T-helper 2 cell treated with Interferon-gamma antibody and Interleukin-4, amounts not matched to agents 5 μg/mL and 100 μg/mL, for 36 hours (primary cell): Measurements from ENCODE around the gene NYNRIN.

ENCODE experiments used
- DNase-seq: peaks from one replicate; pipeline ENCODE4 v3.0.0; 2021; ENCODE audit warnings: low spot score
- H3K27ac Mint-ChIP-seq: one replicate; pipeline ENCODE4 v1.8.0; 2021; ENCODE audit warnings: mild to moderate bottlenecking, mixed read lengths
- H3K27me3 Mint-ChIP-seq: one replicate; pipeline ENCODE4 v1.8.0; 2021; ENCODE audit warnings: low read depth, mixed read lengths
- H3K36me3 Mint-ChIP-seq: one replicate; pipeline ENCODE4 v1.8.0; 2021; ENCODE audit warnings: low read depth, mixed read lengths
- H3K4me1 Mint-ChIP-seq: one replicate; pipeline ENCODE4 v1.8.0; 2021; ENCODE audit warnings: low read depth, mixed read lengths
- H3K4me3 Mint-ChIP-seq: one replicate; pipeline ENCODE4 v1.8.0; 2022; ENCODE audit warnings: mild to moderate bottlenecking, moderate library complexity, mixed read lengths
- H3K9me3 Mint-ChIP-seq: one replicate; pipeline ENCODE4 v1.8.0; 2021; ENCODE audit warnings: mixed read lengths

Gene NYNRIN

GRCh38 chr14:24392325-24393091 lies 6.3 kb upstream of the NYNRIN start:
- H3K9me3 Mint-ChIP-seq, result no peaks in the 10 kb centered on the region
- no peak overlapping the region for H3K27ac Mint-ChIP-seq
- no peaks in the 10 kb centered on the region for H3K4me1 Mint-ChIP-seq
- no peaks in the 10 kb centered on the region for H3K36me3 Mint-ChIP-seq
- peaks cover 44% of the 10 kb centered on the region for H3K27me3 Mint-ChIP-seq
- no peak overlapping the region for H3K4me3 Mint-ChIP-seq
- DNase-seq, result no peak

- no peaks in the 10 kb centered on the region for H3K9me3 Mint-ChIP-seq
- no peaks in the 10 kb centered on the region for H3K36me3 Mint-ChIP-seq
- H3K27me3 Mint-ChIP-seq, result peaks cover 40% of the 10 kb centered on the region
- no peak overlapping the region for H3K4me3 Mint-ChIP-seq
- no peak for DNase-seq
- H3K4me1 Mint-ChIP-seq, result no peaks in the 10 kb centered on the region
- H3K27ac Mint-ChIP-seq, result no peak overlapping the region
These were observed 4.5 kb upstream of the NYNRIN start for GRCh38 chr14:24394275-24394674.

- DNase-seq, result no peak
- Mint-ChIP-seq H3K36me3 (no peaks in the 10 kb centered on the region), H3K27ac (no peak overlapping the region), H3K9me3 (no peaks in the 10 kb centered on the region), H3K27me3 (peaks cover 42% of the 10 kb centered on the region), H3K4me3 (no peak overlapping the region), H3K4me1 (peaks cover 3% of the 10 kb centered on the region)
These were observed 2.9 kb upstream of the NYNRIN start for GRCh38 chr14:24395609-24396582.

GRCh38 chr14:24397639-24398292 lies 1.0 kb upstream of the NYNRIN start:
- no peaks in the 10 kb centered on the region for H3K9me3 Mint-ChIP-seq
- H3K4me3 Mint-ChIP-seq, result no peak overlapping the region
- H3K4me1 Mint-ChIP-seq, result peaks cover 3% of the 10 kb centered on the region
- H3K36me3 Mint-ChIP-seq, result no peaks in the 10 kb centered on the region
- no peak for DNase-seq
- H3K27me3 Mint-ChIP-seq, result peaks cover 39% of the 10 kb centered on the region
- no peak overlapping the region for H3K27ac Mint-ChIP-seq

- H3K4me1 Mint-ChIP-seq, result peaks cover 3% of the 10 kb centered on the region
- no peaks in the 10 kb centered on the region for H3K36me3 Mint-ChIP-seq
- DNase-seq, result no peak
- H3K9me3 Mint-ChIP-seq, result no peaks in the 10 kb centered on the region
- H3K27ac Mint-ChIP-seq, result no peak overlapping the region
- no peak overlapping the region for H3K4me3 Mint-ChIP-seq
- H3K27me3 Mint-ChIP-seq, result peaks cover 44% of the 10 kb centered on the region
These were observed 530 bp upstream of the NYNRIN start for GRCh38 chr14:24398293-24398652.

GRCh38 chr14:24399447-24399822 lies 632 bp downstream of the NYNRIN start:
- H3K4me1 Mint-ChIP-seq, result peaks cover 3% of the 10 kb centered on the region
- no peak for DNase-seq
- peaks cover 53% of the 10 kb centered on the region for H3K27me3 Mint-ChIP-seq
- H3K27ac Mint-ChIP-seq, result no peak overlapping the region
- H3K4me3 Mint-ChIP-seq, result peak overlapping the region; percentile 67
- no peaks in the 10 kb centered on the region for H3K9me3 Mint-ChIP-seq
- H3K36me3 Mint-ChIP-seq, result no peaks in the 10 kb centered on the region

GRCh38 chr14:24399999-24400718 lies 1.4 kb downstream of the NYNRIN start:
- H3K36me3 Mint-ChIP-seq, result no peaks in the 10 kb centered on the region
- H3K4me1 Mint-ChIP-seq, result peaks cover 3% of the 10 kb centered on the region
- H3K27me3 Mint-ChIP-seq, result peaks cover 56% of the 10 kb centered on the region
- H3K9me3 Mint-ChIP-seq, result no peaks in the 10 kb centered on the region
- DNase-seq, result no peak
- H3K4me3 Mint-ChIP-seq, result peak overlapping the region; percentile 5
- no peak overlapping the region for H3K27ac Mint-ChIP-seq

- DNase-seq, result no peak
- Mint-ChIP-seq H3K9me3 (no peaks in the 10 kb centered on the region), H3K4me3 (no peak overlapping the region), H3K27me3 (peaks cover 47% of the 10 kb centered on the region), H3K4me1 (peaks cover 3% of the 10 kb centered on the region), H3K27ac (no peak overlapping the region), H3K36me3 (no peaks in the 10 kb centered on the region)
These were observed 3.3 kb downstream of the NYNRIN start for GRCh38 chr14:24401810-24402702.

- no peak for DNase-seq
These were observed 4.6 kb downstream of the NYNRIN start for GRCh38 chr14:24403294-24403998.

GRCh38 chr14:24404814-24405213 lies 6.0 kb downstream of the NYNRIN start:
- Mint-ChIP-seq H3K27me3 (peaks cover 35% of the 10 kb centered on the region), H3K9me3 (no peaks in the 10 kb centered on the region), H3K27ac (no peak overlapping the region), H3K36me3 (no peaks in the 10 kb centered on the region), H3K4me1 (no peaks in the 10 kb centered on the region), H3K4me3 (no peak overlapping the region)
- DNase-seq, result no peak

More at GRCh38 chr14:24403294-24403998, 4.6 kb downstream of the NYNRIN start:
- Mint-ChIP-seq H3K27me3 (peaks cover 40% of the 10 kb centered on the region), H3K9me3 (no peaks in the 10 kb centered on the region), H3K4me1 (peaks cover 3% of the 10 kb centered on the region), H3K27ac (no peak overlapping the region), H3K4me3 (no peak overlapping the region), H3K36me3 (no peaks in the 10 kb centered on the region)

- H3K9me3 Mint-ChIP-seq, result no peaks in the 10 kb centered on the region
- no peak overlapping the region for H3K4me3 Mint-ChIP-seq
- no peaks in the 10 kb centered on the region for H3K4me1 Mint-ChIP-seq
- H3K27me3 Mint-ChIP-seq, result peaks cover 32% of the 10 kb centered on the region
- no peak overlapping the region for H3K27ac Mint-ChIP-seq
- H3K36me3 Mint-ChIP-seq, result no peaks in the 10 kb centered on the region
- DNase-seq, result no peak
These were observed 7.6 kb downstream of the NYNRIN start for GRCh38 chr14:24406416-24406815.

GRCh38 chr14:24407608-24408325 lies 9.0 kb downstream of the NYNRIN start:
- Mint-ChIP-seq H3K4me3 (no peak overlapping the region), H3K4me1 (no peaks in the 10 kb centered on the region), H3K27ac (no peak overlapping the region), H3K9me3 (no peaks in the 10 kb centered on the region), H3K27me3 (peaks cover 26% of the 10 kb centered on the region), H3K36me3 (no peaks in the 10 kb centered on the region)
- no peak for DNase-seq
